Measurements from ENCODE around the gene IRAK2.

DNA sequence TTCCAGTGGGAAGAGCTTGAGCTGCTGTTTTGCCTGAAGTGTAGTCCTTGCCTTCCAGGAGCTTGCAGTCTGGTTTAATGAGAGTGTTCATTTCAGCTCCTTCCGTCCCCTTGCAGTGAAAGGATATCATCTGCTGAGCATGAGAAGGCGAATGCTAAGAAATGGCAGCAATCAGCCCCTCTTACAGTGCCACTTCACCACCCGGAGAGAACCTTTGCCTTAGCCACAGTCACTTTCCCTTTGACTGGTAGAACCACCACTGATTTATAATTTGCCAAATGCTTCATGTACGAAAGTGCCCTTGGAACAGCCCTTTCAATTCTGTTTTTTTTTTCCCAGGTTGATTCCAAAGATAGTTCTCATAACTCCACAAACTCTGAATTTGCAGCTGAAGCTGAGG lies 95.1 kb downstream of the IRAK2 start:
- TF ChIP-seq TAF1 (IDR thresholded peaks at IDR 0.05; ENCODE audit: low read depth, low read length) (no peak), POLR2AphosphoS5 (IDR thresholded peaks at IDR 0.05; ENCODE audit: low read depth, low read length) (no peak), POU2F2 (IDR thresholded peaks at IDR 0.05; ENCODE audit: low read depth, low read length) (no peak)

All from GM12891 (cell line).